ENCODE measurements around the gene ATP6V1F.

- TF ChIP-seq GATA3 (IDR thresholded peaks at IDR 0.05; ENCODE audit: low read depth, low read length) (no peak), GATA2 (IDR thresholded peaks at IDR 0.05; ENCODE audit: low read depth, low read length) (no peak)
These were observed 26.6 kb upstream of the ATP6V1F start for GRCh38 chr7:128835790-128836641.

Measured in SH-SY5Y (cell line).